DND-41 (cell line): Measurements from ENCODE around the gene ZSWIM6.
"Not testable (repeated sequence)": the region's sequence is repeated elsewhere in the genome, so short reads cannot be mapped to it uniquely, and the experiment has no call there.

ENCODE experiments used
- ATAC-seq: fragments of 200-7000 bp; cut with Tn5 transposase; 3 replicates; pipeline ENCODE4 v1.9.1; 2021; ENCODE audit warnings: low read depth; ENCODE audit not compliant: insufficient read depth
- DNase-seq: peaks from one replicate; pipeline ENCODE4 v3.0.0-alpha.2; 2020
- H2AFZ ChIP-seq: 2 replicates; pipeline ENCODE4 v1.6.0; 2012; ENCODE audit warnings: low read depth, low read length
- H3K27ac ChIP-seq: 2 replicates; pipeline ENCODE4 v1.5.1; 2012; ENCODE audit warnings: low read length, inconsistent platforms
- H3K27me3 ChIP-seq: fragments of 200-600 bp; sonication (generic); 2 replicates; pipeline ENCODE4 v1.6.0; 2012; ENCODE audit warnings: low read length, mild to moderate bottlenecking, inconsistent platforms; ENCODE audit not compliant: insufficient read depth, poor library complexity
- H3K36me3 ChIP-seq: 2 replicates; pipeline ENCODE4 v1.5.1; 2012; ENCODE audit warnings: low read length, inconsistent platforms; ENCODE audit not compliant: insufficient read depth
- H3K4me1 ChIP-seq: 2 replicates; pipeline ENCODE4 v1.5.1; 2012; ENCODE audit warnings: mild to moderate bottlenecking, low read length; ENCODE audit not compliant: insufficient read depth
- H3K4me2 ChIP-seq: 2 replicates; pipeline ENCODE4 v1.6.0; 2012; ENCODE audit warnings: mild to moderate bottlenecking, moderate library complexity, low read length, inconsistent platforms; ENCODE audit not compliant: insufficient read depth
- H3K4me3 ChIP-seq, 2 experiments: fragments of 200-600 bp in 1 of 2; shearing (Covaris generic) in 1 of 2; 2 replicates each; pipeline ENCODE4 v1.5.1; 2012 to 2016; ENCODE audit warnings: inconsistent platforms in 2 of 2, low read length in 2 of 2, mild to moderate bottlenecking in 2 of 2, low read depth in 1 of 2, moderate library complexity in 1 of 2
- H3K79me2 ChIP-seq: 2 replicates; pipeline ENCODE4 v1.6.0; 2012; ENCODE audit warnings: low read length, inconsistent platforms; ENCODE audit not compliant: insufficient read depth
- H3K9ac ChIP-seq: 2 replicates; pipeline ENCODE4 v1.6.0; 2012; ENCODE audit warnings: low read depth, mild to moderate bottlenecking, inconsistent platforms, low read length, moderate library complexity
- H3K9me3 ChIP-seq: 2 replicates; pipeline ENCODE4 v1.5.1; 2012; ENCODE audit warnings: low read length, moderate library complexity, mild to moderate bottlenecking, inconsistent platforms; ENCODE audit not compliant: insufficient read depth, severe bottlenecking
- H4K20me1 ChIP-seq: 2 replicates; pipeline ENCODE4 v1.6.0; 2012; ENCODE audit warnings: low read length; ENCODE audit not compliant: insufficient read depth
- EZH2 ChIP-seq: IDR thresholded peaks from 3 replicates; pipeline ENCODE4 v1.6.1; 2012; ENCODE audit warnings: borderline replicate concordance, low read depth, mild to moderate bottlenecking, moderate library complexity, low read length, inconsistent platforms; ENCODE audit not compliant: severe bottlenecking
- TF ChIP-seq, protein P1 (sequence below): IDR thresholded peaks from 2 replicates; pipeline ENCODE4 v1.5.1; 2012; ENCODE audit warnings: borderline replicate concordance, low read length, moderate library complexity, mild to moderate bottlenecking; ENCODE audit not compliant: poor library complexity, severe bottlenecking; ENCODE audit errors: extremely low read depth

Gene ZSWIM6

GRCh38 chr5:61417851-61418250 is 85.8 kb downstream of the ZSWIM6 start:
- Histone ChIP-seq H3K4me3 (no peak overlapping the region), H3K4me2 (no peak overlapping the region), H3K4me1 (no peaks in the 10 kb centered on the region), H3K9ac (no peak overlapping the region), H3K27me3 (no peaks in the 10 kb centered on the region), H2AFZ (no peak overlapping the region), H3K36me3 (no peaks in the 10 kb centered on the region), H3K27ac (no peak overlapping the region), H4K20me1 (no peaks in the 10 kb centered on the region), H3K79me2 (no peaks in the 10 kb centered on the region), H3K9me3 (no peaks in the 10 kb centered on the region)
- ATAC-seq (no peak), DNase-seq (no peak)
- TF ChIP-seq, protein P1, sequence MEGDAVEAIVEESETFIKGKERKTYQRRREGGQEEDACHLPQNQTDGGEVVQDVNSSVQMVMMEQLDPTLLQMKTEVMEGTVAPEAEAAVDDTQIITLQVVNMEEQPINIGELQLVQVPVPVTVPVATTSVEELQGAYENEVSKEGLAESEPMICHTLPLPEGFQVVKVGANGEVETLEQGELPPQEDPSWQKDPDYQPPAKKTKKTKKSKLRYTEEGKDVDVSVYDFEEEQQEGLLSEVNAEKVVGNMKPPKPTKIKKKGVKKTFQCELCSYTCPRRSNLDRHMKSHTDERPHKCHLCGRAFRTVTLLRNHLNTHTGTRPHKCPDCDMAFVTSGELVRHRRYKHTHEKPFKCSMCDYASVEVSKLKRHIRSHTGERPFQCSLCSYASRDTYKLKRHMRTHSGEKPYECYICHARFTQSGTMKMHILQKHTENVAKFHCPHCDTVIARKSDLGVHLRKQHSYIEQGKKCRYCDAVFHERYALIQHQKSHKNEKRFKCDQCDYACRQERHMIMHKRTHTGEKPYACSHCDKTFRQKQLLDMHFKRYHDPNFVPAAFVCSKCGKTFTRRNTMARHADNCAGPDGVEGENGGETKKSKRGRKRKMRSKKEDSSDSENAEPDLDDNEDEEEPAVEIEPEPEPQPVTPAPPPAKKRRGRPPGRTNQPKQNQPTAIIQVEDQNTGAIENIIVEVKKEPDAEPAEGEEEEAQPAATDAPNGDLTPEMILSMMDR = no peak
- TF ChIP-seq EZH2 = no peak

DNA sequence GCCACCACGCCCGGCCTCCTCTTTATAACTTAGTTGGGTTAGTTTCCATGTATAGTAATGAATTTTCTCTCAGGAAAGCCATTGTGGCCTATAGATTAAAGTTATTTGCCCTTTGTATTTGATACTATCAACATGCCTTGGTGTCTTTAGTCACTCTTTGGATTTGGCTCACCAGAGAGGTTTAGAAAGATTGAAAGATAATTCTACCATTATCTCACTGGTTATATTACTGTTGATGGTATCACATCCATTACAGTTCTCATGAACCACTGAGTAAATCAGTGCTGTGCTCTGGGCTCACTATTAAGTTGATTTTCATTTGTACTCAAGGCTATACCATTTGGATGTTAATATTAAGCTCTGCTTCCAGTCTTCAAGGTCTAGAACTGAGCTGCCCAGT is 87.0 kb downstream of the ZSWIM6 start:
- Histone ChIP-seq H3K9me3 (no peaks in the 10 kb centered on the region), H3K4me1 (no peaks in the 10 kb centered on the region), H3K4me2 (no peak overlapping the region), H3K27me3 (no peaks in the 10 kb centered on the region), H3K9ac (no peak overlapping the region), H3K36me3 (no peaks in the 10 kb centered on the region), H3K27ac (no peak overlapping the region), H2AFZ (no peak overlapping the region), H4K20me1 (no peaks in the 10 kb centered on the region), H3K79me2 (no peaks in the 10 kb centered on the region), H3K4me3 (no peak overlapping the region)
- ATAC-seq (no peak), DNase-seq (no peak)
- TF ChIP-seq, protein P1 = no peak
- no peak for TF ChIP-seq EZH2

DNA sequence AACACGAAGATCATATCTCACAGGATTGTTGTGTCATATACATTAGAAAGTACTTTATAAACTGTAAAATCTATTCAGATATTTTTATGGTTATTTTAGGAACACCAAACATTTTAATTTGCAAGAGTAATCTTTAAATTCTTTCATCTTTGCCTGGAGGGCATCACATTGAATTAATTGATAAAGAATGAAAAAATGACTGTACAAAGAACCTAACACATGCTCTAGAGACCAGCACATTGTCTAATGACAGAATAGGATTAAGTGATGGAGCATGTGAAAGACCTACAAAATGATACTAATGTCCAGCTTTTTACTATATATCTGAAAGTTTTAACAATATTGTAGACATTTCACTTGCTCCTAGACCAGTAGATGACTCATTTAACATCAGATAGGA is 88.0 kb downstream of the ZSWIM6 start:
- Histone ChIP-seq H3K9ac (no peak overlapping the region), H3K36me3 (no peaks in the 10 kb centered on the region), H3K9me3 (no peaks in the 10 kb centered on the region), H3K27me3 (no peaks in the 10 kb centered on the region), H2AFZ (no peak overlapping the region), H4K20me1 (no peaks in the 10 kb centered on the region), H3K4me2 (no peak overlapping the region), H3K4me3 (no peak overlapping the region), H3K4me1 (no peaks in the 10 kb centered on the region), H3K27ac (no peak overlapping the region), H3K79me2 (no peaks in the 10 kb centered on the region)
- no peak for TF ChIP-seq EZH2
- TF ChIP-seq, protein P1 = no peak
- DNase-seq = no peak
- no peak for ATAC-seq

- not testable (repeated sequence) for H3K4me1 ChIP-seq, H3K36me3 ChIP-seq, ATAC-seq, H3K27ac ChIP-seq, H4K20me1 ChIP-seq, H3K4me3 ChIP-seq, H3K9ac ChIP-seq, H3K27me3 ChIP-seq, DNase-seq, H3K9me3 ChIP-seq, H3K4me2 ChIP-seq, H3K79me2 ChIP-seq, H2AFZ ChIP-seq
These were observed 89.2 kb downstream of the ZSWIM6 start for GRCh38 chr5:61421262-61421661.
